Stomach (tissue), 9 donors: ENCODE measurements around the gene SYTL1. TPM values are rescaled to one million over a fixed set of nuclear protein-coding genes. Genes with fewer than 3 reads are reported as not detected.

Experiments used
- DNase-seq, 2 donors: peaks; one replicate each; pipeline versions ENCODE4 v3.0.0 to v3.0.0-alpha.2; 2013 to 2019
- H3K27ac ChIP-seq, 5 donors: fragments of 200-600 bp in 4 of 5; sonication (generic) in 4 of 5; one replicate each; pipeline ENCODE4 v1.5.1; 2013 to 2019; ENCODE audit warnings: mild to moderate bottlenecking in 1 of 5, moderate library complexity in 1 of 5
- H3K27me3 ChIP-seq, 3 donors: fragments of 200-600 bp; sonication (generic); one replicate each; pipeline ENCODE4 v1.5.1; 2017 to 2019; ENCODE audit warnings: mixed run types in 1 of 3
- H3K36me3 ChIP-seq, 4 donors: fragments of 200-600 bp; sonication (generic); 1 replicate in 3 of 4; 2 replicates in 1 of 4; pipeline ENCODE4 v1.5.1; 2016 to 2019
- H3K4me1 ChIP-seq, 4 donors: fragments of 200-600 bp; sonication (generic); one replicate each; pipeline ENCODE4 v1.5.1; 2016 to 2019
- H3K4me3 ChIP-seq, 4 donors: fragments of 200-600 bp; sonication (generic) in 3 of 4; one replicate each; pipeline ENCODE4 v1.5.1; 2016 to 2019; ENCODE audit warnings: mild to moderate bottlenecking in 1 of 4
- H3K9me3 ChIP-seq, 4 donors: fragments of 200-600 bp; sonication (generic); one replicate each; pipeline ENCODE4 v1.5.1; 2016 to 2019
- EP300 ChIP-seq: sonication (generic); formaldehyde crosslinking; IDR thresholded peaks from one replicate; pipeline ENCODE4 v1.6.1; 2017; ENCODE audit warnings: antibody characterized with exemption
- POLR2A ChIP-seq, 4 donors: fragments of 450-650 bp; IDR thresholded peaks; one replicate each; pipeline ENCODE4 v1.6.1; 2016; ENCODE audit warnings: antibody characterized with exemption in 4 of 4, control low read depth in 2 of 4, mild to moderate bottlenecking in 1 of 4, moderate library complexity in 1 of 4
- POLR2AphosphoS5 ChIP-seq, 3 donors: sonication (generic); formaldehyde crosslinking; IDR thresholded peaks; one replicate each; pipeline ENCODE4 v1.6.1; 2016; ENCODE audit warnings: antibody characterized with exemption in 3 of 3
- WGBS, 5 donors: extraction: QIAGEN DNeasy Blood & Tissue Kit in 3 of 5; methylation state at CpG; one replicate each; pipeline versions ENCODE4 v1.1.5 to v1.1.7; 2013 to 2018; 5-methylcytosine and 5-hydroxymethylcytosine counted together
- intact Hi-C: fragments of 100-400 bp; cut with DNase I; formaldehyde crosslinking; loops from one replicate; pipeline ENCODE4 v1.15.1; 2023; ENCODE audit warnings: low total_unique reads
- polyA plus RNA-seq, 3 donors: library from polyadenylated mRNA; stranded (reverse); fragments of 200-250 nt; gene quantifications; one replicate each; pipeline ENCODE4 v1.2.3, GENCODE V29; 2013
- total RNA-seq, 5 donors: library from RNA; depleted of rRNA; stranded (reverse); fragments of >200 nt; gene quantifications; one replicate each; pipeline versions ENCODE4 v1.1.0 to v1.2.3, GENCODE V29; 2014 to 2016
- TF ChIP-seq, protein P1 (sequence below), 7 experiments: fragments of 450-650 bp in 4 of 7; fragments of 200-600 bp in 3 of 7; sonication (generic) in 3 of 7; IDR thresholded peaks; one replicate each; pipeline ENCODE4 v1.5.1; 2016 to 2019; ENCODE audit warnings: antibody characterized with exemption in 7 of 7, control low read depth in 2 of 7, mild to moderate bottlenecking in 1 of 7
- donor health status: healthy with polysubstance abuse.
- donor health status: Bipolar disorder and iron deficiency.
- donor health status: healthy.

SYTL1 gene
- total and polyA plus RNA-seq, 8 donors, result 15.6 to 222 (median 58.2) TPM

DNA sequence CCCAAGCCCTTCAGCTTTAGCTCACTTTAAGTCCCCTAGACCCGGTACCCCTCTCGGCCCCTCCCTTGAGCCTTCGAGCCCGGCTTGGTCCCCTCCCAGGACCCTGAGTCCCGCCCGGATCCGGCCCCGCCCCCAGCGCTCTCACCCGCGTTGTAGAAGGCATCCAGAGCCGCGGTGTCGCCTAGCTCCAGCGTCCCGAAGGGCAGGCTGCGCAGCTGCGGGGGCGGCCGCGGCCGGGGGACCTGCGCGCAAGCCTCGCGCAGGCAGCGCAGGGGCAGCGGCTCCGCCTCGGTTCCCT lies 24.2 kb downstream of the SYTL1 start:
- peaks cover 21 to 37% (median 33%) of the 10 kb centered on the region in 4 donors for H3K36me3 ChIP-seq
- no peaks in the 10 kb centered on the region for H3K27me3 ChIP-seq
- peak overlapping the region; percentile 87 to 98 (median 96) for H3K27ac ChIP-seq
- DNase-seq, result peak; percentile 82 to 91
- 0 to 1% (median 0%) methylated on average over 14 to 30 of the region's 30 CpGs for WGBS, 5 donors
- TF ChIP-seq POLR2A (IDR thresholded peaks at IDR 0.05), result no peak
- TF ChIP-seq POLR2AphosphoS5 (IDR thresholded peaks at IDR 0.05), result peak in 1 of 3 donors; percentile 21
- peak overlapping the region; percentile 56 to 81 (median 76) for H3K4me3 ChIP-seq
- H3K4me1 ChIP-seq, result peaks cover 31 to 55% (median 37%) of the 10 kb centered on the region in 4 donors
- intact Hi-C loops, result no loop called here
- H3K9me3 ChIP-seq, result no peaks in the 10 kb centered on the region

DNA sequence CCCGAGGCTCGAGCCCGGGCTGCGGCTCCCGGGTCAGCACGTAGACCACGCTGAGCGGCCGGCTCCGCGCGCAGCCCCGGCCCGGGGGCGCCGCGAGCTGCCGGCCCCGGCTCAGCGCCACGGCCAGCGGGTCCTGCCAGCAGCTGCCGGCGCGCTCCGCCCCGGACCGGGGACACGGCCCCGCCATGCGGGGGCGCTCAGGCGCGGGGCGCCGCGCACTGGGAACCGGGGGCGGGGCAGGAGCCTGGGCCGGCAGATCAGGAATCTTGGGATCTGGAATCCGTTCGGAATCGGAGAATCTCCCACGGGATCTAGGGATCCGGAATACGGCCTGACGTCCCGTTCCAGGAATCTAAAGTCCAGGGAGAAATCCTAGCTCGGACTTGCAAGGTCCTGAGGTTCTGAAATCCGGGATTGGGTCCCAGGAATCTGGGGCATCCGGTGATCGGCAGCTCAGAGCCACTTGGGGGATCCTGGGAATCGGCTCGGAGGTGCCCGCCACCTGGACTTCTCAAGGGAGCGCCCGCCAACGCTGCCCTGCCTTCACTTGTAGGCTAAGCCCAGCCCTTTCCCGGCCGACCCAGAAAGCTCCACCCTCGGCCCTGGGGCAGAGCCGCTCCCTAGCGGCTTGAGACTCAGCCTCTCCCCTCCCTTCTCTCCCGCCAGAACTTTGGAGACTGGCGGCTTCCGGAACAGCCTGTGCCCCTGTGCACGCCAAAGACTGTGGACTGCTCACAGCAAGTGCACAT lies 24.8 kb downstream of the SYTL1 start, which contains the start of gene MAP3K6:
MAP3K6 (minus strand) TSS at position 551 of the 749 bp plus-strand sequence; CDS start at position 187, 364 bp downstream.
- Histone ChIP-seq H3K27ac (peak within 1 kb of the TSS; percentile 87 to 98 (median 96)), H3K27me3 (no peaks in the 10 kb centered on the region), H3K4me1 (peaks cover 31 to 55% (median 37%) of the 10 kb centered on the region in 4 donors), H3K4me3 (peak within 1 kb of the TSS; percentile 56 to 81 (median 76)), H3K36me3 (peaks cover 21 to 31% (median 28%) of the 10 kb centered on the region in 4 donors), H3K9me3 (no peaks in the 10 kb centered on the region)
- intact Hi-C loops, result no loop called here
- peak; percentile 59 to 89 (median 89) for TF ChIP-seq POLR2AphosphoS5 (IDR thresholded peaks at IDR 0.05)
- TF ChIP-seq, protein P1, sequence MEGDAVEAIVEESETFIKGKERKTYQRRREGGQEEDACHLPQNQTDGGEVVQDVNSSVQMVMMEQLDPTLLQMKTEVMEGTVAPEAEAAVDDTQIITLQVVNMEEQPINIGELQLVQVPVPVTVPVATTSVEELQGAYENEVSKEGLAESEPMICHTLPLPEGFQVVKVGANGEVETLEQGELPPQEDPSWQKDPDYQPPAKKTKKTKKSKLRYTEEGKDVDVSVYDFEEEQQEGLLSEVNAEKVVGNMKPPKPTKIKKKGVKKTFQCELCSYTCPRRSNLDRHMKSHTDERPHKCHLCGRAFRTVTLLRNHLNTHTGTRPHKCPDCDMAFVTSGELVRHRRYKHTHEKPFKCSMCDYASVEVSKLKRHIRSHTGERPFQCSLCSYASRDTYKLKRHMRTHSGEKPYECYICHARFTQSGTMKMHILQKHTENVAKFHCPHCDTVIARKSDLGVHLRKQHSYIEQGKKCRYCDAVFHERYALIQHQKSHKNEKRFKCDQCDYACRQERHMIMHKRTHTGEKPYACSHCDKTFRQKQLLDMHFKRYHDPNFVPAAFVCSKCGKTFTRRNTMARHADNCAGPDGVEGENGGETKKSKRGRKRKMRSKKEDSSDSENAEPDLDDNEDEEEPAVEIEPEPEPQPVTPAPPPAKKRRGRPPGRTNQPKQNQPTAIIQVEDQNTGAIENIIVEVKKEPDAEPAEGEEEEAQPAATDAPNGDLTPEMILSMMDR (IDR thresholded peaks at IDR 0.05), result peak in 2 of 7 experiments; percentile 11 to 49
- TF ChIP-seq POLR2A (IDR thresholded peaks at IDR 0.05), result peak in 1 of 4 donors; percentile 17
- TF ChIP-seq EP300, result no peak
- DNase-seq, result peak; percentile 90 to 92
- WGBS, 5 donors, result 1 to 2% (median 1%) methylated on average over 21 to 67 of the region's 67 CpGs

DNA sequence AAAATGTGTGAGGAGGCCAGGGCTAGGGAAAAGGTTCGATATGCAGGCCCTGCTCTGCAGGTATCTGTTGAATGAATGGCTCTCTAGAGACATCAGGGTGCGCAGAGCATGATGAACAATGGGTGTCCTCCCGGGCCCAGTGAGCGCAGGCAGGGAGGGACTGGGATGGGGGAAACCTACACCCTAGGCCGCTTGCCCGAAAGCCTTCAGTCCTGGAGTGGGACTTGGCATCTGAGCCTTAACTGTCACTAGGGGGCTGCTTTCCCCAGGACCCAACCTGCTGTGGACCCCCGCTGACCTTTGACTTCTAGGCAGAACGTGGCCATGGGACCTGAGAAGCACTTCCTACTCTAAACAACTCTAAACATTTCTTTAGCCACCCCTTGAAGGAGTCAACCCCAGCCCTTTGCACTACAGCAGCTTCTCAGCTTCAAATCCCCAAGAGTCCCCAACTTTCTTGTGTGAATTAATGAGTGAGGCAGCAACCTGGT lies 25.4 kb downstream of the SYTL1 start:
- Histone ChIP-seq H3K27me3 (no peaks in the 10 kb centered on the region), H3K4me1 (peaks cover 31 to 55% (median 37%) of the 10 kb centered on the region in 4 donors), H3K9me3 (no peaks in the 10 kb centered on the region), H3K36me3 (peaks cover 17 to 25% (median 21%) of the 10 kb centered on the region in 4 donors), H3K4me3 (peak overlapping the region; percentile 56 to 81 (median 76)), H3K27ac (peak overlapping the region; percentile 87 to 98 (median 96))
- TF ChIP-seq POLR2AphosphoS5 (IDR thresholded peaks at IDR 0.05), result no peak
- TF ChIP-seq POLR2A (IDR thresholded peaks at IDR 0.05), result no peak
- TF ChIP-seq, protein P1 (IDR thresholded peaks at IDR 0.05), result no peak
- no peak for TF ChIP-seq EP300
- no peak for DNase-seq
- intact Hi-C loops, result no loop called here
- WGBS, 5 donors, result 9 to 40% (median 30%) methylated on average over 3 to 8 of the region's 8 CpGs

DNA sequence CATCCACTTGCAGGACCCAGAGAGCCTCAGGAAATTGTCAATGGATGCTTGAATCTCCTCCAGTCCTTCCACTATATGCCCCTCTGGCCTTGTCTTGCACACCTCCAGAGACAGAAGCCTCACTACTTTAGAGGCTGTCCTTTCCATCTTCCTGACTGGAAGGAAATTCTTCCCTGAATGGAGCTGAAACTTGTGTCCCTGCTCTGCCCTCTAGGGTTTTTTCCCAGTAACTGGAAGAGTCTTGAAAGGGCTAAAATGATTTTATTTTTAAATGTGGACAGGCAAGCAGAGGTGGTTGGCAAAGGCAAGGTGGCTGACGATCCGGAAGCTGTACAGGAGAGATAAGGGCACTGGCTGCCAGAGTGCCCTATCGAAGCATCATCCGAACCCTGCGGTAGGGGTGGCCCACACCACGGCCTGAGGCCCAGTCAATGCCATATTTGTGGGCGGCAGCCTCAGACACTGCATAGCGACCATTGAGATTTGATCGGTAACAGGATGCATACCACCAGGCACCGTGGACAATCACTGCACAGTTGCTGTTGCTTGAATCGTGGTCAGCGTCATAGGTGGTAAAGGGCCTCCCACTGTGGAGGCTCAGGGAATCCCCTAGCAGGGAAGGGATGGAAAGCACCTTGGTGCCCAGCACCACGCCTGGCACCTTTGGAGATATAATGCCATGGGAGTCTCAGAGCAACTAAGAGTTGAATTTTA lies 27.2 kb downstream of the SYTL1 start:
- WGBS, 5 donors, result 60 to 67% (median 64%) methylated on average over 13 of the region's 13 CpGs
- TF ChIP-seq, protein P1 (IDR thresholded peaks at IDR 0.05), result no peak
- no peak for TF ChIP-seq POLR2AphosphoS5 (IDR thresholded peaks at IDR 0.05)
- no peak for TF ChIP-seq EP300
- no peak for TF ChIP-seq POLR2A (IDR thresholded peaks at IDR 0.05)
- DNase-seq, result no peak
- peaks cover 29 to 50% (median 37%) of the 10 kb centered on the region in 4 donors for H3K4me1 ChIP-seq
- intact Hi-C loops, result no loop called here
- no peaks in the 10 kb centered on the region for H3K9me3 ChIP-seq
- H3K36me3 ChIP-seq, result peaks cover under 1 to 7% (median 4%) of the 10 kb centered on the region in 4 donors
- H3K27me3 ChIP-seq, result no peaks in the 10 kb centered on the region
- H3K4me3 ChIP-seq, result no peak overlapping the region
- peak overlapping the region in 2 of 5 donors; percentile 7 to 35 for H3K27ac ChIP-seq
